CD4-positive, alpha-beta T cell treated with Interleukin-12 subunit alpha and Interleukin-12 subunit beta, for 1 hour (primary cell): ENCODE results near the gene OR6N2.

Source experiments
- DNase-seq: peaks from one replicate; pipeline ENCODE4 v3.0.0-alpha.2; 2020

Gene OR6N2

DNA sequence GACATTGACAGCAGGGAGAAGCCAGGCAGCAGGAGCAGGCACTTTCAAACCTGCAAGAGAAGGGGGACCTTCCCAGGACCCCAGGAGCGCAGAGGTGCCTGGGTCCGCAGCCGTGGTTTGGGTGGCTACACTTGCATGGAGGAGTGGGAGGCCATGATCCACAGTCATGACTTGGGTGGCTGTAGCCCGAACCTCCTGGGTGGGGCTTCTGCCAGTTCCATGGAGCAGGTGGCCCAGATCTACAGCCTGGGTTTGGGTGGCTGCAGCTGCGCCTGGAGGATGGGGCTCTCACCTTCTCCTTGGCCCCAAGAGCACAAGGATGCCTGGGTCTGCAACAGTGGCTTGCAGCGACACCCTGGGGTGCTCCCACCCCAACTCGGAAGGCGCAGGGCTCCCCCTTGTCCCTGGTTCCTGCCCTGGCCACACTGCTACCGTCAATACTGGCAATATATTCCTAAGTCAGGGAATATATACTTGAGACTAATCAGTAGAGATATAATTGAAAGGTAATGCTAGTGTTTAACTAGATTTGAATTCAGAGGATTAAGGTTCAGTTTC is 28.8 kb downstream of the OR6N2 start:
- DNase-seq: no peak

DNA sequence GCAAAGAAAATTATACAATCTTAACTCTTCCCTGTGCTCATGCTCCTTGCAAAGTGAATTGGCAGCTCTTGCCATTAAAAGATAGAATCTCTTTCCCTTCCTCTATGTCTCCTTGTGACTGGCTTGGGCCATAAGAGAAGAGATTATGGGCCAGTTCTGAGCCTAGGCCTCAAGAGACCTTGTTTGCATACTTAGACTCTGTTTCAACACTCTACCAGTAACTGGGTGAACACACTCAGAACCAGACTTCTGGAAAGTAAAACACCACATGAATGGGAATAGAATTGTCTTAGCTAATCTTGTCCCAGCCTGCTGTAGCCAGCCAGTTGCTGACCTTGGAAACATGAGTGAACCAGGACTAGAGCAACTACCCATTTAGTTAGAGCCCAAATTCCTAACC is 45.2 kb downstream of the OR6N2 start:
- DNase-seq: no peak

DNA sequence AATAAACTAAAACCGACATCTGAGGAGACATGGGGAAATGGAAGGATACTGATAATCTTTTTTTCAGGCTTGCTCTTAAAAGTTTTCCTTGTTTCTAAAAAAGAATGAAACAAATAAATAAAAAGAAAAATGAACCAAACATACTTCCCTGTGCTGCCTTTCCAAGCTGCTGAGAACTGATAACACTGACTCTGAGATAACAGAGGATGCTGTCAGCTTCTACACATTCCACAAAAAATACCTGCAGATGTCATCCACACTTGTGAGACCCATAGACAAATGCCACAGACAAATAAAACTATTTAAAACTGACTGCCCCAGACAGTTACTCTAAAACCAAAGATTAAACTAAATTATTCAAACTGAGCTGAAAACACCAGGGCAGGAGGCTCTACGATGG is 48.5 kb downstream of the OR6N2 start:
- no peak for DNase-seq

- DNase-seq: no peak
These were observed 49.3 kb downstream of the OR6N2 start for GRCh38 chr1:158731707-158732106.

DNA sequence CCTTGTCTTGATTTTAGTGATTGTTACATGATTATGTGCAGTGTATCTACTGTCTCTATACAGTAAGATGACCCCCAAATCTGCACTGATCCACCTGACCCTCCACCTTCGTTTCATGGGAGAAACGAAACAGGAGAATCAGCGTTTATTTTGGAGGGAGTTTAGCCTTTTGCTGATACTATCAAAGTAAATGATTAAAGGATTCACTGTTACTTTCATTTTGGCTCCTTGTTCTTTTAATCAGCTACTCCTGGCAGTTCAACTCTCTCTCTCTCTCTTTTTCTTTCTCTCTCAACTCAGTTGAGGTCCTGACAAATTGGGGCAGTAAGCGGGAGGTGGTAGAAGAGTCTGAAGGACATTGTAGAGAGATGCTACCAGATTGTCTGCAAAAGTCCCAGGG is 50.6 kb downstream of the OR6N2 start:
- no peak for DNase-seq

- DNase-seq: no peak
These were observed 52.3 kb downstream of the OR6N2 start for GRCh38 chr1:158728510-158729225.

GRCh38 chr1:158724442-158724841 is 56.6 kb downstream of the OR6N2 start:
- DNase-seq: no peak
